ENCODE results near the gene INSYN2B.

The INSYN2B gene

DNA sequence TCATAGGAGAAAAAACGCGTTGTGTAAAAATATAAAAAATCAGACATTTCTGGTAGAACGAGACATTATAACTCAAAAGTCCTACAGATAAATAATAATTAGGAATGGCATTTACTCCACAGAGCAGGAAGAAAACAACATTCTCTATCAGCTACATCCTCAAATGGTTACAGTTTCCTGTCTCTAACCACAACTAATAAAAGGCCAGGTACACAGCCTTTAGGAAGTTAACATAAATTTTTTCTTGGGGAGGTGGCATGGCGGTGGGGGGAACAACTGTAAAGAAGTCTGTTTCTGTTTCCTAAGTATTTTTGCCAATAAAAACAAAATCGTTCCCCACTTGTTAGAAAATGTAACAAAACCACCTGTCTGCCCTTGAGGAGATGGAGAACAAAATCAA lies 44.5 kb downstream of the INSYN2B start:
- DNase-seq (ENCODE audit: extremely low read depth, low read depth) = no peak
- TF ChIP-seq, protein P1, sequence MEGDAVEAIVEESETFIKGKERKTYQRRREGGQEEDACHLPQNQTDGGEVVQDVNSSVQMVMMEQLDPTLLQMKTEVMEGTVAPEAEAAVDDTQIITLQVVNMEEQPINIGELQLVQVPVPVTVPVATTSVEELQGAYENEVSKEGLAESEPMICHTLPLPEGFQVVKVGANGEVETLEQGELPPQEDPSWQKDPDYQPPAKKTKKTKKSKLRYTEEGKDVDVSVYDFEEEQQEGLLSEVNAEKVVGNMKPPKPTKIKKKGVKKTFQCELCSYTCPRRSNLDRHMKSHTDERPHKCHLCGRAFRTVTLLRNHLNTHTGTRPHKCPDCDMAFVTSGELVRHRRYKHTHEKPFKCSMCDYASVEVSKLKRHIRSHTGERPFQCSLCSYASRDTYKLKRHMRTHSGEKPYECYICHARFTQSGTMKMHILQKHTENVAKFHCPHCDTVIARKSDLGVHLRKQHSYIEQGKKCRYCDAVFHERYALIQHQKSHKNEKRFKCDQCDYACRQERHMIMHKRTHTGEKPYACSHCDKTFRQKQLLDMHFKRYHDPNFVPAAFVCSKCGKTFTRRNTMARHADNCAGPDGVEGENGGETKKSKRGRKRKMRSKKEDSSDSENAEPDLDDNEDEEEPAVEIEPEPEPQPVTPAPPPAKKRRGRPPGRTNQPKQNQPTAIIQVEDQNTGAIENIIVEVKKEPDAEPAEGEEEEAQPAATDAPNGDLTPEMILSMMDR (IDR thresholded peaks at IDR 0.05; ENCODE audit: low read depth, low read length) = no peak

- no peak for DNase-seq (ENCODE audit: extremely low read depth, low read depth)
- TF ChIP-seq, protein P1 (IDR thresholded peaks at IDR 0.05; ENCODE audit: low read depth, low read length) = no peak
Observed at GRCh38 chr5:169934990-169935389, 45.3 kb downstream of the INSYN2B start.

GRCh38 chr5:169933616-169934015 lies 46.7 kb downstream of the INSYN2B start:
- no peak for DNase-seq (ENCODE audit: extremely low read depth, low read depth)

DNA sequence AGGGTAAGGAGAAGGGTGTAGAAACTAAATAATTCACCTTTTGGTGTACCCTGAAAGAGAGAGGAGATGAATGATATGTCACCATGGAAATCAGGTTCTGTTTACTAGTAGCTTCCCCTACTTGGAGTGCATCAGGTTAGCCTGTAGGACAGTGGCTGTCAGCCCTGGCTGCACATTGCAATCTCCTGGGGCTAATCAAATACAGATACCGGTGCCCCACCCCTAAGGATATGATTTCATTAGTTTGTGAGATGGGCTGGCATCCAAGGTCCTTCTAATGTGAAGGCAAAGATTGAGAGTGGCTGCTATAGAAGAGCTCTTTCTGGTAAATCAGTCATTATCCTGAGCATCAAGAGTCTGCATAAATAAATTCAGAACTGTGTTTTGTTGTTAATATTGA lies 47.2 kb downstream of the INSYN2B start:
- TF ChIP-seq, protein P1 (IDR thresholded peaks at IDR 0.05; ENCODE audit: low read depth, low read length) = no peak
- no peak for DNase-seq (ENCODE audit: extremely low read depth, low read depth)

More at GRCh38 chr5:169933616-169934015, 46.7 kb downstream of the INSYN2B start:
- TF ChIP-seq, protein P1 (IDR thresholded peaks at IDR 0.05; ENCODE audit: low read depth, low read length) = no peak

- TF ChIP-seq, protein P1 (IDR thresholded peaks at IDR 0.05; ENCODE audit: low read depth, low read length) = no peak
- DNase-seq (ENCODE audit: extremely low read depth, low read depth) = no peak
Observed at GRCh38 chr5:169923988-169924387, 56.3 kb downstream of the INSYN2B start.

DNA sequence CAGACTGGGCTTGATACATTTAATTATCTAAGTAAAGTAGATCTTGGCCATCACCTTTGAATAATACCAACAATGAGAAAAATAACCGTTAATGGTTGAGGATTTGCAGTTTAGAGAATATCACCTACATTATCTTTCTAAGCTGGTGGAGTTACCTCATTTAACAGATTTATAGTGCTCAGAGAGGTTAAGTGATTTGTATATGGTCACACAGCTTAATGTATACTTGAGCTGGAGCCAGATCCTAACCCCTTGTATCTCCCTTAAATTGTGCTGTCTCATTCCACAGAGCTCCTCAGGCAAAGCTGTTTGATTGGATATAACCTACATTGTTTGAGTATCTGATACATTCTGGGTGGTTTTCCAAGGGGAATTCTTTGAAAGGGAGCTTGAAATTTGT lies 57.8 kb downstream of the INSYN2B start:
- DNase-seq (ENCODE audit: extremely low read depth, low read depth) = no peak
- TF ChIP-seq, protein P1 (IDR thresholded peaks at IDR 0.05; ENCODE audit: low read depth, low read length) = no peak

DNA sequence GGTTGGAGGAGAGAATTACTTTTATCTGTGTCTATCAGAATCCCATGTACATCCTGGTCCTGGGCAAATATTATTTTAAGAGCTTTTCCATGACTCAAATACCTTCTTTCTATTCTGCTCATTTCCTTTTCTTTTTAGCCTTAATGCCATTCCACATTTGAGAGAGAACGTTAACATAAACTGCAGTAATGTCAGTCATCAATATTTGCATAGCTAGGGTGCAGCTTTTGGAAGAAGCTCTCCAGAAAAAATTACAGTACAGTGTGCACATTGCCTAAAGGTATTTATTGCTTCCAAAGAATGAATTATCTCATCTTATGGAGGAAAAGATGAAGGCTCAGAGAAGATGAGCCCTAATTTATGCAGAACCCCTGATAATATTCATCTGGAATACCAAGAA lies 58.3 kb downstream of the INSYN2B start:
- DNase-seq (ENCODE audit: extremely low read depth, low read depth) = no peak
- TF ChIP-seq, protein P1 (IDR thresholded peaks at IDR 0.05; ENCODE audit: low read depth, low read length) = no peak
